ENCODE results near the gene ZNF485.

Gene ZNF485

DNA sequence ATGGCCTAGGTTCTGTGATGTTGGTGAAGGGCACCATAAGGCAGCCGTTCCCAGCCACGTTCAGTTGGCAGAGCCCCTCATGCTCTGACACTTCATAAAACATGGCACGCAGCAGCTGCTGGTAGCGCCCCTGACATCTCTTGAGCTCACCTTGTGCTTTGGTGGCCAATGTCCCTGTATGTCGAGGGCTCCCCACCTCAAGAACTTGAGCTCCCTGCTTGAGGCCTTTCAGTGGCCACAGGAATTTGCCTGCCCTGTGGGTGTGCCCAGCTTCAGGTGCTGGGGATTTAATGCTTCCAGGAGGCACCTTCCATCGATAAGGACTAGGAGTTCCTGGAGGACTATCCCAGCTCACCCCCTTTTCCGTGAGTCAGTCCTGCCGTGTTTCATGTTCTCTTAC, 52.0 kb downstream of the ZNF485 start:
- no peak for DNase-seq (ENCODE audit: low read depth)
- no peak for TF ChIP-seq MYC (IDR thresholded peaks at IDR 0.05; ENCODE audit: low read depth, low read length)
- no peak for TF ChIP-seq POLR2A (IDR thresholded peaks at IDR 0.05; ENCODE audit: extremely low read depth, insufficient read length)
- TF ChIP-seq, protein P1, sequence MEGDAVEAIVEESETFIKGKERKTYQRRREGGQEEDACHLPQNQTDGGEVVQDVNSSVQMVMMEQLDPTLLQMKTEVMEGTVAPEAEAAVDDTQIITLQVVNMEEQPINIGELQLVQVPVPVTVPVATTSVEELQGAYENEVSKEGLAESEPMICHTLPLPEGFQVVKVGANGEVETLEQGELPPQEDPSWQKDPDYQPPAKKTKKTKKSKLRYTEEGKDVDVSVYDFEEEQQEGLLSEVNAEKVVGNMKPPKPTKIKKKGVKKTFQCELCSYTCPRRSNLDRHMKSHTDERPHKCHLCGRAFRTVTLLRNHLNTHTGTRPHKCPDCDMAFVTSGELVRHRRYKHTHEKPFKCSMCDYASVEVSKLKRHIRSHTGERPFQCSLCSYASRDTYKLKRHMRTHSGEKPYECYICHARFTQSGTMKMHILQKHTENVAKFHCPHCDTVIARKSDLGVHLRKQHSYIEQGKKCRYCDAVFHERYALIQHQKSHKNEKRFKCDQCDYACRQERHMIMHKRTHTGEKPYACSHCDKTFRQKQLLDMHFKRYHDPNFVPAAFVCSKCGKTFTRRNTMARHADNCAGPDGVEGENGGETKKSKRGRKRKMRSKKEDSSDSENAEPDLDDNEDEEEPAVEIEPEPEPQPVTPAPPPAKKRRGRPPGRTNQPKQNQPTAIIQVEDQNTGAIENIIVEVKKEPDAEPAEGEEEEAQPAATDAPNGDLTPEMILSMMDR (IDR thresholded peaks at IDR 0.05; ENCODE audit: low read depth, low read length), result no peak
- TF ChIP-seq, protein P2, sequence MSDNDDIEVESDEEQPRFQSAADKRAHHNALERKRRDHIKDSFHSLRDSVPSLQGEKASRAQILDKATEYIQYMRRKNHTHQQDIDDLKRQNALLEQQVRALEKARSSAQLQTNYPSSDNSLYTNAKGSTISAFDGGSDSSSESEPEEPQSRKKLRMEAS (IDR thresholded peaks at IDR 0.05; ENCODE audit: low read depth, low read length), result no peak
- H3K4me3 ChIP-seq (ENCODE audit: low read depth, low read length), result no peak overlapping the region

DNA sequence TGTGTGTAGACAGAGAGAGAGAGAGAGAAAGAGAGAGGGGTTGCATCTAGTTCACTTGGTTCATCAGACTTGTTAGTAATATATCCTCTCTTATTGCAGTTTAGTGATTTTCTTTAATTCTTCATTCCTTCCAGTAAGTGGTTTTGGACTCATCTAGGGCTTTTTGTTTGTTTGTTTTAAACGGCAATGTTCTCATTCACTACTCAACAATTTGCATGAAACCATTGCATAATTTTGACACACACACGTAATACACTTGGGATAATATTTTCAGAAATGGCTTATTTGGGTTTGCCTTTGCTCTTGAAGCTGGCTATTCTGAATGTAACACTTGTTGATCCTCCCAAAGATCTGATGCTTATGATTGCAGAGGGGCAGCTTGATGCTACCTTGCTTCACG, 58.8 kb downstream of the ZNF485 start:
- TF ChIP-seq, protein P2 (IDR thresholded peaks at IDR 0.05; ENCODE audit: low read depth, low read length), result no peak
- TF ChIP-seq, protein P1 (IDR thresholded peaks at IDR 0.05; ENCODE audit: low read depth, low read length), result no peak
- no peak for TF ChIP-seq MYC (IDR thresholded peaks at IDR 0.05; ENCODE audit: low read depth, low read length)
- no peak for TF ChIP-seq POLR2A (IDR thresholded peaks at IDR 0.05; ENCODE audit: extremely low read depth, insufficient read length)
- no peak for DNase-seq (ENCODE audit: low read depth)
- H3K4me3 ChIP-seq (ENCODE audit: low read depth, low read length), result no peak overlapping the region

DNA sequence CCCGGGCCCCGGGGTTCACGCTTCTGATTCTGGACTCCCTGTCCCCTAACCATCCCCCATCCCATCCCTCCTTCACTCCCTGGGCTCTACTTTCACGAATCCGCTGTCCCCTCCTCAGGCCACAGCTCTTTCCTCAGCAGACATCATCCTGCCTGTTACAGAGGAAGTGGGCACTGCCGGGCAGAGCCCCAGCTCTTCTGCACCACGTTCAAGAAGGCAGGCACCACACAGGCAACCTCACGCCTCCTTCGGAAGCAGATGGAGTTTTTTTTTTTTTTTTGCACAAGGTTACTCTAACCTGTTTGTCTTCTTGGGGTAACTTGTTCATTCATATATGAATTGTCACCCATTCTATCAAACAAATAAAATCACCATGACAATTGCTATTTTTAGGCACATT, 60.3 kb downstream of the ZNF485 start:
- no peak overlapping the region for H3K4me3 ChIP-seq (ENCODE audit: low read depth, low read length)
- no peak for DNase-seq (ENCODE audit: low read depth)
- TF ChIP-seq MYC (IDR thresholded peaks at IDR 0.05; ENCODE audit: low read depth, low read length) (no peak), POLR2A (IDR thresholded peaks at IDR 0.05; ENCODE audit: extremely low read depth, insufficient read length) (no peak)
- TF ChIP-seq, protein P1 (IDR thresholded peaks at IDR 0.05; ENCODE audit: low read depth, low read length), result no peak
- TF ChIP-seq, protein P2 (IDR thresholded peaks at IDR 0.05; ENCODE audit: low read depth, low read length), result no peak

DNA sequence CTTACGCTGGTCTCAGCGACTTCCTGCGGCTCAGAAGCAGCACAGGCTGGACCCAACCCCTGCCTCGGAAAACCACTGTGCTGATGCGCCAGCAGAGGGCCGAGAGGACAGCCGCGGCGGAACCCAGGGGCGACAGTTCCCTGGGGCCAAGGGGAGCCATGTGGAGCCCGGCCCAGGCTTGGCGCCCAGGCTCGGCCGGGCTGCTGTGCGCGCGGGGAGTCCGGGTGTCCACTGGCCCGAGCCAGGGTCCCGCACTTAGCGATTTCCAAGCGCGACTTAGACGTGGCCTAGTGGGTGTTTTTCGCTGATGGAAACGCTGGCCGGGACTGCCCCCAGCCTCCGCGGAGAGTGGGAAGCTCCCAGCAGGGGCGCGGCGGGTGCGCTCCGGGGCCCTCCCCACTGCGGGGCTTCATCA, 61.1 kb downstream of the ZNF485 start:
- TF ChIP-seq POLR2A (IDR thresholded peaks at IDR 0.05; ENCODE audit: extremely low read depth, insufficient read length), result no peak
- TF ChIP-seq, protein P1 (IDR thresholded peaks at IDR 0.05; ENCODE audit: low read depth, low read length), result peak; percentile 15
- no peak for TF ChIP-seq MYC (IDR thresholded peaks at IDR 0.05; ENCODE audit: low read depth, low read length)
- H3K4me3 ChIP-seq (ENCODE audit: low read depth, low read length), result no peak overlapping the region
- DNase-seq (ENCODE audit: low read depth), result peak; percentile 50

All from NB4 (cell line).